T-cell (primary cell): ENCODE data around the gene TMEM200C. TPM values are rescaled to one million over a fixed set of nuclear protein-coding genes. Genes with fewer than 3 reads are reported as not detected.

Experiments used
- ATAC-seq, 4 experiments: fragments of 200-7000 bp in 3 of 4; fragments of 150-1000 bp in 1 of 4; cut with Tn5 transposase; replicated peaks in 1 of 4; 1 replicate in 3 of 4; 2 replicates in 1 of 4; pipeline ENCODE4 v1.10.0; 2021; ENCODE audit warnings: moderate library complexity in 3 of 4, mild to moderate bottlenecking in 2 of 4, moderate number of reproducible peaks in 1 of 4
- CTCF ChIA-PET, 2 donors: fragments of 300-600 bp; sonication (Branson Sonifier 250); formaldehyde crosslinking; loops; one replicate each; lab custom pipeline; 2022; ENCODE audit warnings: antibody characterized with exemption in 2 of 2; lab: Charles Lee
- POLR2A ChIA-PET, 2 donors: fragments of 300-600 bp; sonication (Branson Sonifier 250); formaldehyde crosslinking; loops; one replicate each; lab custom pipeline; 2022; ENCODE audit warnings: antibody characterized with exemption in 2 of 2; lab: Charles Lee
- DNase-seq, 35 experiments: peaks; one replicate each; pipeline versions ENCODE4 v3.0.0 to v3.0.0-alpha.2; 2013 to 2023
- H3K27ac ChIP-seq: one replicate; pipeline ENCODE4 v1.5.1; 2013; ENCODE audit warnings: low read length
- H3K27me3 ChIP-seq, 2 experiments: replicated peaks in 1 of 2; 1 replicate in 1 of 2; 2 replicates in 1 of 2; pipeline versions ENCODE4 v1.6.1 to v1.7.0; 2013; ENCODE audit warnings: low read length in 1 of 2, mixed read lengths in 1 of 2; ENCODE audit not compliant: control insufficient read depth in 2 of 2, insufficient read depth in 2 of 2; ENCODE audit errors: extremely low read depth in 1 of 2
- H3K36me3 ChIP-seq, 2 donors: 1 replicate in 1 of 2; 2 replicates in 1 of 2; pipeline versions ENCODE4 v1.6.1 to v1.7.0; 2013; ENCODE audit warnings: low read length in 1 of 2; ENCODE audit not compliant: control insufficient read depth in 2 of 2, insufficient read depth in 1 of 2; ENCODE audit errors: extremely low read depth in 1 of 2
- H3K4me1 ChIP-seq, 2 experiments: 1 replicate in 1 of 2; 2 replicates in 1 of 2; pipeline versions ENCODE4 v1.6.1 to v1.7.0; 2013; ENCODE audit warnings: low read length in 2 of 2, mixed read lengths in 1 of 2; ENCODE audit not compliant: insufficient read depth in 2 of 2, control insufficient read depth in 1 of 2; ENCODE audit errors: extremely low read depth in 1 of 2
- H3K4me3 ChIP-seq, 2 donors: 1 replicate in 1 of 2; 2 replicates in 1 of 2; pipeline versions ENCODE4 v1.5.1 to v1.7.0; 2013; ENCODE audit warnings: mild to moderate bottlenecking in 2 of 2, low read length in 1 of 2, moderate library complexity in 1 of 2; ENCODE audit not compliant: control insufficient read depth in 1 of 2; ENCODE audit errors: extremely low read depth in 1 of 2
- H3K9me3 ChIP-seq: 2 replicates; pipeline ENCODE4 v1.7.0; 2013
- H3K27ac Mint-ChIP-seq, 2 donors: one replicate each; pipeline ENCODE4 v1.8.0; 2020 to 2021; ENCODE audit warnings: mild to moderate bottlenecking in 2 of 2, mixed read lengths in 2 of 2
- H3K27me3 Mint-ChIP-seq, 2 donors: one replicate each; pipeline ENCODE4 v1.8.0; 2021 to 2022; ENCODE audit warnings: mixed read lengths in 2 of 2
- H3K36me3 Mint-ChIP-seq: one replicate; pipeline ENCODE4 v1.8.0; 2021; ENCODE audit warnings: mixed read lengths
- H3K4me1 Mint-ChIP-seq, 3 donors: one replicate each; pipeline ENCODE4 v1.8.0; 2020 to 2022; ENCODE audit warnings: mixed read lengths in 3 of 3, mild to moderate bottlenecking in 1 of 3
- H3K4me3 Mint-ChIP-seq, 3 donors: one replicate each; pipeline ENCODE4 v1.8.0; 2020 to 2022; ENCODE audit warnings: mild to moderate bottlenecking in 3 of 3, mixed read lengths in 3 of 3, moderate library complexity in 3 of 3
- H3K9me3 Mint-ChIP-seq, 3 donors: one replicate each; pipeline ENCODE4 v1.8.0; 2020 to 2022; ENCODE audit warnings: mixed read lengths in 3 of 3
- WGBS: methylation state at CpG from one replicate; pipeline ENCODE4 v1.1.5; 2013; ENCODE audit warnings: missing lambda C conversion rate; ENCODE audit not compliant: insufficient coverage; 5-methylcytosine and 5-hydroxymethylcytosine counted together
- total RNA-seq, 35 experiments: library from RNA in 6 of 35; stranded (reverse) in 6 of 35; fragments of 120-200 nt in 1 of 35; gene quantifications; one replicate each; pipeline versions ENCODE4 v1.2.1 to v1.2.4 and lab custom pipeline; 2013 to 2026

TMEM200C gene
- total RNA-seq, 5 donors from 2014 or later (not counting 1 experiment from before 2014, with no cell fraction given) = not detected

GRCh38 chr18:5853253-5853652 is 42.1 kb downstream of the TMEM200C start:
- no peak overlapping the region for H3K27ac ChIP-seq
- WGBS = 37% methylated on average over 5 of the region's 5 CpGs
- no peaks in the 10 kb centered on the region for H3K9me3 ChIP-seq
- no peak for DNase-seq
- Mint-ChIP-seq H3K27me3 (peaks cover 10 to 26% of the 10 kb centered on the region in 2 donors), H3K27ac (no peak overlapping the region), H3K9me3 (no peaks in the 10 kb centered on the region), H3K4me1 (no peaks in the 10 kb centered on the region), H3K4me3 (no peak overlapping the region), H3K36me3 (no peaks in the 10 kb centered on the region)
- no peak overlapping the region for H3K4me3 ChIP-seq
- no peaks in the 10 kb centered on the region for H3K27me3 ChIP-seq
- POLR2A ChIA-PET = interaction anchor here in 1 of 2 donors (0.6 kb wide), 1 partner anchor 1871 kb away, joined by 5 read pairs; no protein-coding TSS in a partner anchor
- H3K36me3 ChIP-seq = no peaks in the 10 kb centered on the region
- H3K4me1 ChIP-seq = no peaks in the 10 kb centered on the region
- CTCF ChIA-PET = no interaction called here
- no peak for ATAC-seq

GRCh38 chr18:5851998-5852397 is 43.3 kb downstream of the TMEM200C start:
- Mint-ChIP-seq H3K27ac (no peak overlapping the region), H3K27me3 (peaks cover 10 to 22% of the 10 kb centered on the region in 2 donors), H3K4me3 (no peak overlapping the region), H3K9me3 (no peaks in the 10 kb centered on the region), H3K36me3 (no peaks in the 10 kb centered on the region), H3K4me1 (no peaks in the 10 kb centered on the region)
- ATAC-seq (no peak), DNase-seq (no peak)
- WGBS = no CpG with 5 or more reads among the region's 2 CpGs
- Histone ChIP-seq H3K36me3 (no peaks in the 10 kb centered on the region), H3K4me3 (no peak overlapping the region), H3K9me3 (no peaks in the 10 kb centered on the region), H3K4me1 (no peaks in the 10 kb centered on the region), H3K27ac (no peak overlapping the region), H3K27me3 (no peaks in the 10 kb centered on the region)
- CTCF ChIA-PET = no interaction called here
- POLR2A ChIA-PET = no interaction called here

DNA sequence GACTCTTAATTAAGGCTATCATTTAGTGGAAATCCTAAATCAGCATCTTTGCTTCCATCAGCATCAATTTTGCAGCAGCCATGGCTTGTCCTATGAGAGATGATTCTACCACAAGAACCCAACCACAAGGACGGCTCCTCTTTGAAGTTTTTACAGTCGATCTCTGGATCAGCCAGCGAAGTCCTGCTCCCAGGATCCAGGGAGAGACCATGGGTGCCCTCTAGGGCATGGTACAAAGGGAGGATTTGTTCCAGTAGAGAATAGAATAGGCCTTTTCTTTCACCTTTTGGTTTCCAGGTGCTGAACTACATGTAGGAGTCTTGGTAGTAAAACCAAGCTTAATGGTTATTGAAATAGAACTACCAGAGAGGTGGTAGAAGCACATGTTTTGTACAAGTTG is 52.7 kb downstream of the TMEM200C start:
- H3K9me3 ChIP-seq = no peaks in the 10 kb centered on the region
- no CpG with 5 or more reads among the region's 3 CpGs for WGBS
- no peak for DNase-seq
- peaks cover 0 to 15% of the 10 kb centered on the region in 2 donors for H3K27me3 Mint-ChIP-seq
- H3K9me3 Mint-ChIP-seq = no peaks in the 10 kb centered on the region
- no peak for ATAC-seq
- H3K4me3 ChIP-seq = no peak overlapping the region
- no peaks in the 10 kb centered on the region for H3K4me1 ChIP-seq
- no peak overlapping the region for H3K27ac Mint-ChIP-seq
- H3K27ac ChIP-seq = no peak overlapping the region
- H3K4me3 Mint-ChIP-seq = no peak overlapping the region
- ChIA-PET POLR2A (no interaction called here), CTCF (no interaction called here)
- H3K36me3 ChIP-seq = no peaks in the 10 kb centered on the region
- H3K4me1 Mint-ChIP-seq = no peaks in the 10 kb centered on the region
- no peaks in the 10 kb centered on the region for H3K36me3 Mint-ChIP-seq
- peaks cover 3% of the 10 kb centered on the region in 2 experiments for H3K27me3 ChIP-seq

GRCh38 chr18:5841518-5841917 is 53.8 kb downstream of the TMEM200C start:
- Histone ChIP-seq H3K36me3 (no peaks in the 10 kb centered on the region), H3K4me3 (no peak overlapping the region), H3K4me1 (no peaks in the 10 kb centered on the region), H3K27me3 (peaks cover 1 to 3% of the 10 kb centered on the region in 2 experiments), H3K9me3 (no peaks in the 10 kb centered on the region), H3K27ac (no peak overlapping the region)
- POLR2A ChIA-PET = no interaction called here
- Mint-ChIP-seq H3K27me3 (peaks cover 0 to 15% of the 10 kb centered on the region in 2 donors), H3K27ac (no peak overlapping the region), H3K4me3 (no peak overlapping the region), H3K36me3 (no peaks in the 10 kb centered on the region), H3K4me1 (no peaks in the 10 kb centered on the region), H3K9me3 (no peaks in the 10 kb centered on the region)
- DNase-seq (no peak), ATAC-seq (no peak)
- CTCF ChIA-PET = no interaction called here
- no CpG with 5 or more reads among the region's 2 CpGs for WGBS

DNA sequence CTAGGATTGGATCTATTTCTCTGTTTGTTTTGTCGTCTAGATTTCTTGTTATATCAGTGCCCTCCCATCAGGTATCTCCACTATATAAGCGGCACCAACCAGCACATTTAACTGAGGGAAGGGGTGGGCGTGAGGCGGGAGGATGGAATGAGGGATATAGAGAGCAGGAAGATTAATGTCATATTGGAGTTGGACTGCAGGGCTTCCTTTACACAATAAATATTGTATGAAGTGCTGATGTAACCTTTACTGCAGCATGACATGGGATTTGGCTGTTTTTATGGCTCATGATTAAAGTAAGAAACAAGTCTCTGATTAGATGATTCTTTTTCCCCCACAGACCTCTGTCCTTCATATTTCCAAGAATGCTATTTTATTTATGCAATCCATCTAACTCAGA is 54.8 kb downstream of the TMEM200C start:
- Mint-ChIP-seq H3K4me1 (no peaks in the 10 kb centered on the region), H3K4me3 (no peak overlapping the region), H3K9me3 (no peaks in the 10 kb centered on the region), H3K36me3 (no peaks in the 10 kb centered on the region), H3K27ac (no peak overlapping the region), H3K27me3 (peaks cover 0 to 11% of the 10 kb centered on the region in 2 donors)
- Histone ChIP-seq H3K27me3 (peaks cover 0 to 3% of the 10 kb centered on the region in 2 experiments), H3K36me3 (no peaks in the 10 kb centered on the region), H3K9me3 (no peaks in the 10 kb centered on the region), H3K27ac (no peak overlapping the region), H3K4me1 (no peaks in the 10 kb centered on the region), H3K4me3 (no peak overlapping the region)
- WGBS = no CpG with 5 or more reads among the region's 4 CpGs
- DNase-seq = no peak
- POLR2A ChIA-PET = no interaction called here
- CTCF ChIA-PET = no interaction called here
- ATAC-seq = no peak

GRCh38 chr18:5840025-5840424 is 55.3 kb downstream of the TMEM200C start:
- Histone ChIP-seq H3K36me3 (no peaks in the 10 kb centered on the region), H3K4me3 (no peak overlapping the region), H3K9me3 (no peaks in the 10 kb centered on the region), H3K27ac (no peak overlapping the region), H3K4me1 (no peaks in the 10 kb centered on the region), H3K27me3 (peaks cover 0 to 3% of the 10 kb centered on the region in 2 experiments)
- Mint-ChIP-seq H3K27me3 (peaks cover 0 to 10% of the 10 kb centered on the region in 2 donors), H3K9me3 (no peaks in the 10 kb centered on the region), H3K4me3 (no peak overlapping the region), H3K36me3 (no peaks in the 10 kb centered on the region), H3K4me1 (no peaks in the 10 kb centered on the region), H3K27ac (no peak overlapping the region)
- POLR2A ChIA-PET = no interaction called here
- DNase-seq = no peak
- 40% methylated on average over 1 of the region's 2 CpGs for WGBS
- CTCF ChIA-PET = no interaction called here
- no peak for ATAC-seq

- Histone ChIP-seq H3K27ac (no peak overlapping the region), H3K9me3 (no peaks in the 10 kb centered on the region), H3K4me1 (no peaks in the 10 kb centered on the region), H3K4me3 (no peak overlapping the region), H3K36me3 (no peaks in the 10 kb centered on the region), H3K27me3 (peaks cover 0 to 3% of the 10 kb centered on the region in 2 experiments)
- DNase-seq (no peak), ATAC-seq (no peak)
- Mint-ChIP-seq H3K4me3 (no peak overlapping the region), H3K36me3 (no peaks in the 10 kb centered on the region), H3K27me3 (peaks cover 0 to 7% of the 10 kb centered on the region in 2 donors), H3K27ac (no peak overlapping the region), H3K9me3 (no peaks in the 10 kb centered on the region), H3K4me1 (no peaks in the 10 kb centered on the region)
- POLR2A ChIA-PET = no interaction called here
- CTCF ChIA-PET = no interaction called here
- 80% methylated on average over 4 of the region's 8 CpGs for WGBS
Observed at GRCh38 chr18:5839102-5839501, 56.2 kb downstream of the TMEM200C start.
